ENCODE measurements around the gene GPANK1.

GPANK1 gene

GRCh38 chr6:31633447-31633846, 31.4 kb downstream of the GPANK1 start:
- H4K20me1 ChIP-seq (ENCODE audit: insufficient read depth, low read length): no peaks in the 10 kb centered on the region
- peaks cover 99% of the 10 kb centered on the region for H3K36me3 ChIP-seq (ENCODE audit: insufficient read depth, low read length)
- no peak overlapping the region for H3K27ac ChIP-seq (ENCODE audit: low read depth, low read length, poor library complexity, severe bottlenecking)

GRCh38 chr6:31632279-31632946, 32.4 kb downstream of the GPANK1 start:
- H3K4me3 ChIP-seq (ENCODE audit: low read depth, low read length, poor library complexity, severe bottlenecking): no peak overlapping the region
- H3K4me1 ChIP-seq (ENCODE audit: insufficient read depth, low read length, severe bottlenecking): no peaks in the 10 kb centered on the region
- TF ChIP-seq CTCF (IDR thresholded peaks at IDR 0.05; ENCODE audit: low read length) (no peak), EZH2 (IDR thresholded peaks at IDR 0.05; ENCODE audit: borderline replicate concordance, low read length) (no peak)
- peaks cover 100% of the 10 kb centered on the region for H3K36me3 ChIP-seq (ENCODE audit: insufficient read depth, low read length)
- no peaks in the 10 kb centered on the region for H3K9me3 ChIP-seq (ENCODE audit: low read length)
- H3K4me2 ChIP-seq (ENCODE audit: low read length): no peak overlapping the region
- no peak overlapping the region for H3K27ac ChIP-seq (ENCODE audit: low read depth, low read length, poor library complexity, severe bottlenecking)
- H3F3A ChIP-seq (ENCODE audit: insufficient read depth, low read length): no peaks in the 10 kb centered on the region
- H3K9ac ChIP-seq (ENCODE audit: low read length): no peak overlapping the region
- no peak overlapping the region for H2AFZ ChIP-seq (ENCODE audit: low read length)
- no peaks in the 10 kb centered on the region for H4K20me1 ChIP-seq (ENCODE audit: insufficient read depth, low read length)
- no peaks in the 10 kb centered on the region for H3K27me3 ChIP-seq (ENCODE audit: insufficient read depth, low read length)
- no peaks in the 10 kb centered on the region for H3K79me2 ChIP-seq (ENCODE audit: insufficient read depth, low read length)
- H3K9me2 ChIP-seq (ENCODE audit: low read depth, low read length): no peaks in the 10 kb centered on the region

More at GRCh38 chr6:31633447-31633846, 31.4 kb downstream of the GPANK1 start:
- no peaks in the 10 kb centered on the region for H3K9me3 ChIP-seq (ENCODE audit: low read length)
- TF ChIP-seq CTCF (IDR thresholded peaks at IDR 0.05; ENCODE audit: low read length) (no peak), EZH2 (IDR thresholded peaks at IDR 0.05; ENCODE audit: borderline replicate concordance, low read length) (no peak)
- H3K9ac ChIP-seq (ENCODE audit: low read length): no peak overlapping the region
- H3K79me2 ChIP-seq (ENCODE audit: insufficient read depth, low read length): no peaks in the 10 kb centered on the region
- H3K4me2 ChIP-seq (ENCODE audit: low read length): no peak overlapping the region
- no peaks in the 10 kb centered on the region for H3K9me2 ChIP-seq (ENCODE audit: low read depth, low read length)
- H3K4me1 ChIP-seq (ENCODE audit: insufficient read depth, low read length, severe bottlenecking): no peaks in the 10 kb centered on the region
- no peak overlapping the region for H2AFZ ChIP-seq (ENCODE audit: low read length)
- peaks cover 4% of the 10 kb centered on the region; the same call in 1 of the 2 replicates for H3F3A ChIP-seq (ENCODE audit: insufficient read depth, low read length)
- H3K4me3 ChIP-seq (ENCODE audit: low read depth, low read length, poor library complexity, severe bottlenecking): no peak overlapping the region
- no peaks in the 10 kb centered on the region for H3K27me3 ChIP-seq (ENCODE audit: insufficient read depth, low read length)

GRCh38 chr6:31631681-31632278, 33.0 kb downstream of the GPANK1 start:
- Histone ChIP-seq H3K9me2 (ENCODE audit: low read depth, low read length) (no peaks in the 10 kb centered on the region), H3K4me1 (ENCODE audit: insufficient read depth, low read length, severe bottlenecking) (no peaks in the 10 kb centered on the region), H3K9me3 (ENCODE audit: low read length) (no peaks in the 10 kb centered on the region), H4K20me1 (ENCODE audit: insufficient read depth, low read length) (no peaks in the 10 kb centered on the region), H3K27ac (ENCODE audit: low read depth, low read length, poor library complexity, severe bottlenecking) (no peak overlapping the region), H3K27me3 (ENCODE audit: insufficient read depth, low read length) (no peaks in the 10 kb centered on the region), H3K4me3 (ENCODE audit: low read depth, low read length, poor library complexity, severe bottlenecking) (no peak overlapping the region), H3K4me2 (ENCODE audit: low read length) (no peak overlapping the region), H3K9ac (ENCODE audit: low read length) (no peak overlapping the region), H3K79me2 (ENCODE audit: insufficient read depth, low read length) (no peaks in the 10 kb centered on the region), H2AFZ (ENCODE audit: low read length) (no peak overlapping the region), H3F3A (ENCODE audit: insufficient read depth, low read length) (no peaks in the 10 kb centered on the region), H3K36me3 (ENCODE audit: insufficient read depth, low read length) (peaks cover 100% of the 10 kb centered on the region)
- TF ChIP-seq CTCF (IDR thresholded peaks at IDR 0.05; ENCODE audit: low read length): no peak
- TF ChIP-seq EZH2 (IDR thresholded peaks at IDR 0.05; ENCODE audit: borderline replicate concordance, low read length): no peak
